Muscle of arm (tissue), 14 donors: ENCODE measurements around the gene IL23A. TPM values are rescaled to one million over a fixed set of nuclear protein-coding genes. Genes with fewer than 3 reads are reported as not detected.
"Not testable (repeated sequence)": the region's sequence is repeated elsewhere in the genome, so short reads cannot be mapped to it uniquely, and the experiment has no call there.

ENCODE experiments used
- DNase-seq: peaks from one replicate; pipeline ENCODE4 v3.0.0-alpha.2; 2013
- long read RNA-seq, 11 donors: transcript quantifications; one replicate each; lab custom pipeline, GENCODE V29; 2026
- polyA plus RNA-seq, 12 donors: library from polyadenylated mRNA; unstranded; fragments of 120-200 nt; gene quantifications; one replicate each; pipeline ENCODE4 v1.2.1, GENCODE V29; 2013; ENCODE audit not compliant: insufficient read length in 12 of 12

IL23A gene, protein sequence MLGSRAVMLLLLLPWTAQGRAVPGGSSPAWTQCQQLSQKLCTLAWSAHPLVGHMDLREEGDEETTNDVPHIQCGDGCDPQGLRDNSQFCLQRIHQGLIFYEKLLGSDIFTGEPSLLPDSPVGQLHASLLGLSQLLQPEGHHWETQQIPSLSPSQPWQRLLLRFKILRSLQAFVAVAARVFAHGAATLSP
- 1 to 10 TPM in 1 of 12 donors, under 1 TPM in 7, not detected in 4; 0.26 to 2.2 (median 0.58) TPM for polyA plus RNA-seq
- long read RNA-seq, donor 1 = 0 reads
- long read RNA-seq, donor 2 = 0 reads
- long read RNA-seq, donor 3 = 0 reads
- long read RNA-seq, donor 4 = 0 reads
- long read RNA-seq, donor 5 = 0 reads
- long read RNA-seq, donor 6 = 0 reads
- long read RNA-seq, donor 7 = 0 reads
- long read RNA-seq, donor 8 = 0 reads
- long read RNA-seq, donor 9 = 0 reads
- long read RNA-seq, donor 10 = 0 reads
- long read RNA-seq, donor 11 = 0 reads

DNA sequence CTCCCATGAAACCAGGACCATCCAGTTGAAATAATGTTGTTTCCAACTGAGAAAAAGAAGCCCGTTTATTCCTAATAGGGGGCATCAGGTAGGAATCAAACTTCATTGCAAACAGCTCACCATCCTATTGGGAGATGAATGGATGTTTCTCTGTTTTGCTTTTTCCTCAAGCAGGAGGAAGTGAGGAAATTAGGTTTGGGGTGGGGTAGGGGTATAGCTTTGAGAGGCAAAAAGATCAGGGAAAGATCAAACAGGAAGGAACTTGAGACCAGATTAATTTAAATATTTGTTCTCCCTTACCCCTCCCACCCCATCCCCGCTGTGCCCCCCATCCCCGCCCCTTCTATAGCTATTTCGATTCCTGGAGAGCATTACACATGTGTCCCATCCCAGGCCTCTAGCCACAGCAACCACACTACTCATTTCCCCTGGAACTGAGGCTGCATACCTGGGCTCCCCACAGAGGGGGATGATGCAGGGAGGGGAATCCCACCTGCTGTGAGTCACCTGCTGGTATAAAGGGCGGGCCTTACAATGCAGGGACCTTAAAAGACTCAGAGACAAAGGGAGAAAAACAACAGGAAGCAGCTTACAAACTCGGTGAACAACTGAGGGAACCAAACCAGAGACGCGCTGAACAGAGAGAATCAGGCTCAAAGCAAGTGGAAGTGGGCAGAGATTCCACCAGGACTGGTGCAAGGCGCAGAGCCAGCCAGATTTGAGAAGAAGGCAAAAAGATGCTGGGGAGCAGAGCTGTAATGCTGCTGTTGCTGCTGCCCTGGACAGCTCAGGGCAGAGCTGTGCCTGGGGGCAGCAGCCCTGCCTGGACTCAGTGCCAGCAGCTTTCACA lies at the start of gene IL23A:
Gene IL23A, plus strand, starts transcription at position 577 of the 850 bp plus-strand sequence. Its CDS starts 161 bp downstream, at position 738.
- no peak for DNase-seq

DNA sequence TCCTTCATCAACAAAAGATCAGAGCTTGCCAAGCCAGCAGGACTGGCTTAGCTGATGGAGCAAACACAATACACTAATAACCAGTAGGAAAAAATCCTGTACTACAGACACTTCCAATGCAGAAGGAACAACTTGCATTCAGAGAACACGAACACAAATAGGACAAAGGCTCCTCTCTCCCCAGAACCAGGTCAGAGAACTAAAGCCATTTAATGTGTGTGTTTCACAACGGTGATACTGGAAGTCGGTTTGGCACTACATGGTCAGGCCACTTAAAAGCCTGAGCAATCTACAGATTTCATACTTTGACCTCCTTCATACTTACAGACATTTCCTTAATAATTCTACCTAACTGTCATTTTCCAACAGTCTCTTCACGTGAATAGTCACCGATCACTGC lies 44.9 kb upstream of the IL23A start:
- no peak for DNase-seq

DNA sequence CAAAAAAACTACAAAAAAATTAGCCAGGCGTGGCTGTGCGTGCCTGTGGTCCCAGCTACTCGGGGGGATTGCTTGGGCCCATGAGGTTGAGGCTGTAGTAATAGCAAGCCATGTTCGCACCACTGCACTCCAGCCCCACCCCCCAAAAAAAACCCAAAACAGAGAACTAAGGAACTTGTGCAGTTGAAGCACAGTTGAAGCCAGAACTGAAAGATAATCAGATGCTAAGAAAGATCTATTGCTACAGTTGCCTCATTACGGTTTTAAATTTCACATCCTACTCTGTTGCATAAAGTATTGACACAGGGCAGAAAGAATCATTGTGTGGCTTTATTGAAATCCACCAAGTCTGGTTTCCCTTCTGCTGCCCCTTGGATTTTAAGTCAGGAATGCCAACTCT lies 42.4 kb upstream of the IL23A start:
- no peak for DNase-seq

DNA sequence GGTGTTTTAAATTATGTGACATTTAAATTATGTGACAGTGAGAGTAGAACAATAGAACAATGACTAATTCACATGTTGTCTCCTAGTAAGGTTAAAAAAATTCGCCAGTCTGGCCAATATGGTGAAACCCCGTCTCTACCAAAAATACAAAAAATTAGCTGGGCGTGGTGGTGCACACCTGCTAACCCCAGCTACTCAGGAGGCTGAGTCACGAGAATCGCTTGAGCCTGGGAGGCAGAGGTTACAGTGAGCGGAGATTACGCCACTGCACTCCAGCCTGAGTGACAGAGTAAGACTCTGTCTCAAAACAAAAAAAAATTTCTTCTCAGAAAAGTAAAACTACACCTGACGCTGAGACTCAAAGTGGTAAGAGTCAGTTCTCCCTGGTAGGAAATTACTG lies 41.3 kb upstream of the IL23A start:
- no peak for DNase-seq

DNA sequence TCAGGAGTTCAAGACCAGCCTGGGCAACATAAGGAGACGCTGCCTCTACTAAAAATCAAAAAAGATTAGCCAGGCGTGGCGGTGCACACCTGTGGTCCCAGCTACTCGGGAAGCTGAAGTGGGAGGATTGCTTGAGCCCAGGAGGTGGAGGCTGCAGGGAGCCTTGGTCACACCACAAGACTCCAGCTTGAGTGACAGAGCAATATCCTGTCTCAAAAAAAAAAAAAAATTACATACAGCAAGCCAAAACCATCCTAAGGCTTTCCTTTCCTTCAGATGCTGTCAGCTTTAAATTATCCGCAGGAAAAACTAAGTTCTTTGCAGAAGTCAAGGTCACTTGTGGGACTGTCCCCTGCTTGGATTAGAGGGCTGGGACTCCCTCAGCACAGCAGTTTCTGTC lies 39.9 kb upstream of the IL23A start:
- no peak for DNase-seq

DNA sequence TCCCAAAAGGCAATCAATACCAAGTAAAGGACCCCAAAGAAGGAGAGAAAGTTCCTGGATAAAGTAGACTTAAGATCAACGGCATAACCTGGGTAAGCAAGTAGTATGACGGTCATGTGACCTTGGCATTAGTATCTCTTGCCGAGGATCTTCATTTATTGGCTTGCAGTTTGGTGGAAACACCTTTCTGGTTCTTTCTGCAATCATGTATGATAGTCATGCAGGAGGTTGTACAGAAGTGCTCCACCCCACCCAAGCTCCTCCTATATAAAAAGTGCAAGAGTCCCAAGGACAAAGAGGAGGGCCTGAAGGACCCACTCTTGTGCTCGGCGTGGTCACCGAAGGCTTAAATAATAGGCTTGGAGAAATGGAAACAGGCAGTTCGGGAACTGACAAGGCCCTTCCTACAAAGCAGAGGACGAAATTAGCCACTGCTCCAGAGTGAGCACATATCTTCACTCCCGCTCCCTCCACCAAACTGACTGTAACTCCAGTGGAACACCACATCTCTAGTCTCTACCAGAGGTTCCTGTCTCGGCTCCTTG lies 39.3 kb upstream of the IL23A start:
- DNase-seq = no peak

DNA sequence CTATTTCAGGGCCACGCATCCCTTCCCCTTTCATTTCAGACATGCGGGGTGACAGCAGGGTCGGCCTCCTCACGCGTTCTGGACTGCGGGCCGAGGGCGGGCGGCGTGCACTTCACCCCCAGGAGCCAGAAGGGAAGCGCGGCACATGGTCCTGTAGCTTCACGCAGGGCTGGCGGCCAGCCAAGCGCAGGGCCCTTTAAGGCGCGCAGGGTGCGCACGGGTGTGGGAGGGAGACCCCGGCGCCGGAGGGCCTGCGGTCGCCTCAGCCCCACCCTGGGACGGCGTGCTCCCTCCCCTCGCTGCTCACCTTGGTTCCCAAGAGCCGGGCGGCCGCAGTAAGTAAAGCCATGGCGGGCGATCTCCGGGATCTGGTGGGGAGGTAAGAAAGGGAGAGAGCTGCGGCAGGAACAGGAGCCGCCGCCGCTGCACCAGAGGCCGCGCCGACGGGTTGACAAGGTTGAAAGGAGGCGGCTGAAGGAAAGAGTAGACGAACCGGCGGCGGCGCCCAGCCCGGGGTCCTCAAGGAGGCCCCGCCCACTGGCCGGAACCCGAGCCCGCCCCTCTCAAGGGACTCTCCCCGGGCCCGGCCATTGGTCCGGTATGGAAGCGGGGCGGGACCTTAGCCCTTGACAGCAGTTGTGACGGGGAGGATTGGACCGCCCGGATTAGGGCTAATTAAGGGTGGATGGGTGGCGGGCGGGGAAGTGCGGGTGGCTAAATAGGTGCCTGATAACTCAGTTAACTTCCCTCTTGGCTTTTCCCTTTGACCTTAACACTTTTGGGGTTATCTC lies 38.6 kb upstream of the IL23A start, which contains the start of gene CS:
Gene CS, minus strand, starts transcription at position 478 of the 791 bp plus-strand sequence. Its CDS starts 129 bp downstream, at position 349.
- peak; percentile 97 for DNase-seq

DNA sequence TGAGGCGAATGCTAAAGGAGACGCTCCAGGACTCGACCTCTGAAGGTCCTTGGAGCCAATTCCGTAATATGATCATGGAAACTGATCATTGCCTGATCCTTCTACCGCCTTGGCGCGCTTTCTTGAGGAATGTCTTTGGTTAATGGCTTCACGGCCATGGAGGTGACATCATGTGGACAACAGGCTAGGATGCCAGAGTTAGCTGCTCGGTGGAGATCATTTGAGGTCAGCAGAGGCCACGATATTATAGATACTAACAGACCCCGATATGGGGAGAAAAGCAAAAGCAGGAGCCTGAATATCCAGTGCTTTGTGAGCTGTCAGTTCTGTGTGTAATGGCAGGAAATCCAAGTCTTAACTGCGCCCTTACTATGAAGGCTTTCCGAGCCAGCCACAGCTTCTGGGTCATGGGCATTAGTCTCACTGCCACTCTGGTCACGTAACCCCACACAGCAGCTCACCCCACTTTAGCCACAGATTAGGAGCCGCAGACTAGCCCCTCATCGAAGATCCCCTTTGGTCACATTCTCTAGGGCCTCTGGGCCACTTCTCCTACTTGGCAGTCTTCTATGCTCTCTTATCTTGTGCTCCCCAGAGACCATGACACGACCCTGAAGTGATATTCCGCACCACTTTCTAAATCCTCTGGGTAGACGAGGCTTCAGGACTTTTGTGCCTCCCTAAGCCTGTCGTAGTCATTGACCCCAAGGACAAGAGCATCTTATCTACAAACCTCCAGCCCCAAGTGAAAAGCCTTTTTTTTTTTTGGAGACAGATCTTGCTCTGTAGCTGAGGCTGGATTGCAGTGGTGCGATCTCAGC lies 37.8 kb upstream of the IL23A start:
- DNase-seq = no peak

DNA sequence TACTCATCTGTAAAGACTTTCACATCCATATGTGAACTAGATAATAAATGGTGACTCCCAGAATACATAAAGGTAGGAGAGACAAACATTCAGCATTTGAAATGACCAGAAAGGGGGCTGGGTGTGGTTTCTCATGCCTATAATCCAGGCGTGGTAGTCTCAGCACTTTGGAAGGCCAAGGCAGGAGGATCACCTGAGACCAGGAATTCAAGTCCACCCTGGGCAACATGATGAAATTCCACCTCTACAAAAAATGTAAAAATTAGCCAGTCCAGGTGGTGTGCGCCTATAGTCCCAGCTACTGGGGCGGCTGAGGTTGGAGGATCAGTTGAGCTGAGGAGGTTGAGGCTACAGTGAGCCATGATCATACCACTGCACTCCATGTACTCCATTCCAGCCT lies 34.4 kb upstream of the IL23A start:
- DNase-seq = no peak

DNA sequence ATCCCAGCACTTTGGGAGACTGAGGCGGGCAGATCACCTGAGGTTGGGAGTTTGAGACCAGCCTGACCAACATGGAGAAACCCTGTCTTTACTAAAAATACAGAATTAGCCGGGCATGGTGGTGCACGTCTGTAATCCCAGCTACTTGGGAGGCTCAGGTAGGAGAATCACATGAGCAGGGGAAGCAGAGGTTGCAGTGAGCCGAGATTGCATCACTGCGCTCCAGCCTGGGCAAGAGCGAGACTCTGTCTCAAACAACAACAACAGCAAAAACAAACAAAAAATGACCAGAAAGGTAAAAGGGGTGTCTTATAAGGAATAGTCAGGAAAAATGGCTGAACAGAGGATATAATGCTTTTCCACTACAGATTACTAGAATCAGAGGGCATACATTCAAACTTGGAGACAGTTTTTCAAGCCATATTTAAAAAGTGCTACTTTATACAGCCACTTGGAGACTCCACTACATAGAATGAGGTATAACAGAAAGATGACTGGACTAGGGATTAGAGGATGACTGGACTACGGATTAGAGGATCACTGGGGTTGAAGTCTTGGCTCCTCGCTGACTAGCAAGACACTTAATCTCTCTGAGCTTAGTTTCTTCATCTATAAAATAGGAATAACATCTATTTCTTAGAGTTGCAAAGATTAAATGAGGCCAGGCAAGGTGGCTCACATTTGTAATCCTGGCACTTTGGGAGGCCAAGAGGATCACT lies 33.7 kb upstream of the IL23A start:
- DNase-seq = no peak

DNA sequence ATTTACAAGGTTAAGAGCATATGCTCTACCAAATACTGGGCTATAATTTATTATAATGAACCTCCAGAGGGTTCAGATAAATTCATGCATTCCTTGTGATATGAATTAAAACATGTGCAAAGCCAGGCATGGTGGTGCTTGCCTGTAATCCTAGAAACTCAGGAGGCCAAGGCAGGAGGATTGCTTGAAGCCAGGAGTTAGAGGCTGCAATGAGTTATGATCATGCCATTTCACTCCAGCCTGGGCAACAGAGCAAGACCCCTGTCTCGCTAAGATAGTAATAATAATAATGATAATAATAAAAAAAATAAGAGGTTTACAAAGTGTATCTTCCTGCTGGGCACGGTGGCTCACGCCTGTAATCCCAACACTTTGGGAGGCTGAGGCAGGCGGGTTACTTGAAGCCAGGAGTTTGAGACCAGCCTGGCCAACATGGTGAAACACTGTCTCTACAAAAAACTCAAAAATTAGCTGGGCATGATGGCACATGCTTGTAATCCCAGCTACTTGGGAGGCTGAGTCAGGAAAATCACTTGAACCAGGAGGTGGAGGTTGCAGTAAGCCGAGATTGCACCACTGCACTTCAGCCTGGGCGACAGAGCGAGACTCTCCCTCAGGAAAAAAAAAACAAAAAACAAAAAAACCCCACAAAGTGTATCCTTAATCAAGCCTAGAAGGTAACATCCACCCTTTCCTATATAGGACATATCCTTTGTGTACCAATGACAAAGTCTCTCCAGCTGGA lies 31.3 kb upstream of the IL23A start:
- no peak for DNase-seq

DNA sequence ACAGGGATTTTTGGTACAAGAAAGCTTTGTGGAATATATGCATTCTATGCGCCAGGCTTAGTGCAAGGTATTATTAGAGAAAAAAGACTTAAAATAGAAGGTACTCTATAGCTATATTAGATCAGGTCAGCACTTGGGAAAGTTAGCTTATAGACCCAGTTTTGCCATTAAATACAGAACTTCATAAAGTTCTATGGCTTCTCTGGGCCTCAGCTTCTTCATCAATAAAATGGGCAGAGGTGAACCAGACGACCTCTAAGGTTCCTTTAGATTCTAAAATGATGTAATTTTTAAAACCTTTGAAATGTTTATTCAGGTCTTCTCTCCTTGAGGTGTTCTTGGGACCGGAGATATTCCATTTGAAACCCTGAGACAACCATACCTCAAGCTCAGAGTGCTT lies 30.0 kb upstream of the IL23A start:
- no peak for DNase-seq

DNA sequence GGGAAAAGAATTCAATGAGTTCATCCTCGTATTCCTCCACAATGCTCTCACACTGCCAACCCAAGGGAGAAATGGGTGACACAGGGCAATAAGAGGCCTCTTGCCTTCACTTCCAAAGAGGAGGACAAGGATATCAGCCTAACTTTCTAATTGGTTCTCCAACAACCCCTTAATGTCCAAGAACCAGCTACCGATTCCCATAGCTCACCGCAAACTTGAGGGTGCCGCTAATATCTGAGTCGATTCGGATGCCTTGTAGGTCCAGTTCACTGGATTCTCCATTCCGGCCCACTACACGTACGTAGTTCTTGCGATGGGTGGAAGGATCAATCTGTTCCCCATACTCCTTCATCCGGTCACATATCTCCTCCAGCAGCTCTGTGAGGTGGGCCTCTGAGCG lies 27.7 kb upstream of the IL23A start:
- no peak for DNase-seq

DNA sequence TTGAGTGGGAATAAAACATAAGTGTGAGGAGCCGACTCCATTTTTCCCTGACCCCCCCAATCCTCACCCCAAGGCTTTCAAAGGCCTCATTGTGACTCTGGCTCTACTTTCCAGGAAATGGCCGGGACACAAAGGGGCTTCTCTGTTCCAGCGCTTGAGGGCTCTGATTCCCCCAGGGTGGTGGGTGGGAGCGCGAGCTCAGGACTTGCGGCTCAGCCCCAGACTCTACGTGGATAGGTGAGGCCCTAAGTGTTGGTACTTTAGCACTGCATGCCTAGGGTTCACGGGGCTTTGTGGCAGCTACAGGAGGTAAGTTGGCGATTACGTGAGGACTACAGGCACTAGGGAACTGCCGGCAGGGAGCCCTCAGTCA lies 23.4 kb upstream of the IL23A start:
- DNase-seq = no peak

DNA sequence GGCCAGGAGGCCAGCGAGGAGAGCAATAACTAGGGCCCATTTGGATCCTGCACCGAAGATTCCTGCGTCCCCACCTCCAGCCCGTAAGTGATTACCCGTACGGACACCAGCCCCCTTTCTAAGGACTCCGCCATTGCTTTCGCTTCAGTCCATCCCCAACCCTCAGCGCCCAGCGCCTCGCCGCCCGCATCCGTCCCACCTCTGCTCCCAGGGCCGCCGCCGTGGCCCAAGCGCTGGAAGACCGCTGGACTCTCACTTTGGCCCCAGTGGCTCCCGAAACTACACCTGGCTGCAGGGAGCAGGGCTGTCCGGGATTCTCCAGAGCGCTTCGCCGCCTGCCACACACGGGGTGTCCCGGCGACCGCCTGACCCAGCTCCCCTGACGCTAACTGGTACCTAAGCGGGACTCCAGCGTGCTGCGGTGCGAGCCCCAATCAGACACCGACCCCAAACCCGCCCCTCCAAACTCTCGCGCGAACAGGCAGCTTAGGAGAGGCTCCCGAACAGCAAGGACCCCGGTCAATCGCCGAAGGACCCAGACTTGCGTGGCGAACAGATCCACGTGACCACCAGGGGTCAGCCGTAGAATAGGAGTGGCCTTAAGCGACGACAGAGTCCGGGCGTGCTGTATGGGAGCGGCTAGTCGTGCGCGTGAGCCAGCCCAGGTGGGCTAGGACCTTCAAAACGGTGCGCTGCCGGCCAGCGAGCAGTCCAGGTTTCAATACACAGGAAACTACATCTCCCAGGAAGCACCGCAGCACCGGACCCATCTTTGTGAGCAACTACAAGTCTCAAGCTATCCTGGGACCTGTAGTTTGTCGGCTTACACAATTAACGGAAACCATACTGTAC lies 22.8 kb upstream of the IL23A start, which contains the start of gene CNPY2:
Gene CNPY2, minus strand, starts transcription at position 367 of the 852 bp plus-strand sequence. CDS start 771 bp downstream, outside the sequence.
- DNase-seq = peak; percentile 96

DNA sequence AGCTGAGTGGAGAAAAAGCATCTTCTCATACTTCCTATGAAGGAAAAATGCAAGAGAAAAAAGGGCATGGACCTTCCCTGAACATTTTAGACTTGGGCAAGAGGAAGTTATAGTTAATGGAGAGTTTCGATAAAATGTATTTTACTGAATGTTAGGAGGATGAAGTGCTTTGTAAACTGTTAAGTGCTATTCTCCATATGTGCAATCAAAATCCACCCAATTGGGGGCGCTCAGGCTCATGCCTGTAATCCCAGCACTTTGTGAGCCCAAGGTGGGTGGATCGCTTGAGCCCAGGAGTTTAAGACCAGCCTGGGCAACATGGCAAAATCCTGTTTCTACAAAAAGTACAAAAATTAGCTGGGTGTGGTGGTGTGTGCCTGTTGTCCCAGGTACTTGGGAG lies 21.0 kb upstream of the IL23A start:
- DNase-seq = no peak

DNA sequence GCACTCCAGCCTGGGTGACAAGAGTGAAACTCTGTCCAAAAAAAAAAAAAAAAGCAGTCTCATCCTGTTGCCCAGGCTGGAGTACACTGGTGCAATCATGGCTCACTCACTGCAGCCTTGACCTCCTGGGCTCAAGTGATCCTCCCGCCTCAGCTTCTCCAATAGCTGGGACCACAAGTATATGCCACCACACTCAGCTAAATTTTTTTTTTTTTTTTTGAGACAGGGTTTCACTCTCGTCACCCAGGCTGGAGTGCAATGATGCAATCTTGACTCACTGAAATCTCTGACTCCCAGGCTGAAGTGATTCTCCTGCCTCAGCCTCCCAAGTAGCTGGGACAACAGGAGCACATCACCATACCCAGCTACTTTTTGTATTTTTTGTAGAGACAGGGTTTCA lies 17.7 kb upstream of the IL23A start:
- no peak for DNase-seq

DNA sequence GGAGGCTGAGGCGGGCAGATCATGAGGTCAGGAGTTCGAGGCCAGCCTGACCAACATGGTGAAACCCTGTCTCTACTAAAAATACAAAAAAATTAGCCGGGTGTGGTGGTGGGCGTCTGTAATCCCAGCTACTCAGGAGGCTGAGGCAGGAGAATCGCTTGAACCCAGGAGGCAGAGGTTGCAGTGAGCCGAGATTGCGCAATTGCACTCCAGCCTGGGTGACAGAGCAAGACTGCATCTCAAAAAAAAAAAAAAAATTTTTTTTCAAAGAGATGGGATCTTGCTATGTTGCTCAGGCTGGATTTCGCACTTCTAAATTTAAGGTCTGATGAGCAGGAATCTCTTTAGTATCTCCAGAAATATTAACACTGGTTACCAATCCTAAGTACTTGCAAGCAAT lies 17.1 kb upstream of the IL23A start:
- DNase-seq = not testable (repeated sequence)
